NOMO-1 treated with DMSO at 0.1 percent for 48 hours (cell line): ENCODE results near the gene NRXN3.

Experiments used
- DNase-seq: peaks from one replicate; lab custom pipeline; 2025; ENCODE audit not compliant: unreplicated experiment; lab: John Stamatoyannopoulos, UW

Gene NRXN3

GRCh38 chr14:79585845-79586244, 1415.7 kb downstream of the NRXN3 start:
- DNase-seq = no peak

GRCh38 chr14:79586416-79586815, 1416.2 kb downstream of the NRXN3 start:
- no peak for DNase-seq

- DNase-seq = no peak
These were observed 1416.9 kb downstream of the NRXN3 start for GRCh38 chr14:79586989-79587598.

- no peak for DNase-seq
These were observed 1417.7 kb downstream of the NRXN3 start for GRCh38 chr14:79587875-79588274.

GRCh38 chr14:79588398-79588797, 1418.2 kb downstream of the NRXN3 start:
- no peak for DNase-seq

- no peak for DNase-seq
These were observed 1426.4 kb downstream of the NRXN3 start for GRCh38 chr14:79596551-79596950.

- DNase-seq = no peak
These were observed 1427.4 kb downstream of the NRXN3 start for GRCh38 chr14:79597566-79597965.

- no peak for DNase-seq
These were observed 1428.2 kb downstream of the NRXN3 start for GRCh38 chr14:79598339-79598738.

- DNase-seq = no peak
These were observed 1429.1 kb downstream of the NRXN3 start for GRCh38 chr14:79599239-79599638.

GRCh38 chr14:79600406-79600805, 1430.2 kb downstream of the NRXN3 start:
- no peak for DNase-seq

- no peak for DNase-seq
These were observed 1431.4 kb downstream of the NRXN3 start for GRCh38 chr14:79601579-79601978.

GRCh38 chr14:79602045-79602444, 1431.9 kb downstream of the NRXN3 start:
- DNase-seq = no peak

- DNase-seq = no peak
These were observed 1432.6 kb downstream of the NRXN3 start for GRCh38 chr14:79602742-79603141.

GRCh38 chr14:79605849-79606248, 1435.7 kb downstream of the NRXN3 start:
- no peak for DNase-seq

GRCh38 chr14:79608446-79608845, 1438.3 kb downstream of the NRXN3 start:
- no peak for DNase-seq

GRCh38 chr14:79613625-79614024, 1443.5 kb downstream of the NRXN3 start:
- DNase-seq = no peak

- no peak for DNase-seq
These were observed 1444.3 kb downstream of the NRXN3 start for GRCh38 chr14:79614448-79614847.

GRCh38 chr14:79627058-79627457, 1456.9 kb downstream of the NRXN3 start:
- no peak for DNase-seq

- no peak for DNase-seq
These were observed 1459.5 kb downstream of the NRXN3 start for GRCh38 chr14:79629411-79630287.

- DNase-seq = no peak
These were observed 1460.3 kb downstream of the NRXN3 start for GRCh38 chr14:79630288-79630960.

- DNase-seq = no peak
These were observed 1461.1 kb downstream of the NRXN3 start for GRCh38 chr14:79631276-79631675.

- no peak for DNase-seq
These were observed 1468.6 kb downstream of the NRXN3 start for GRCh38 chr14:79638672-79639266.
